Measurements from ENCODE around the gene WDR59.

GRCh38 chr16:74973304-74973703 lies 11.6 kb downstream of the WDR59 start:
- no peak for TF ChIP-seq CTCF (IDR thresholded peaks at IDR 0.05)
- no peak for TF ChIP-seq POLR2A (IDR thresholded peaks at IDR 0.05)
